ENCODE measurements around the gene YJEFN3. TPM values are rescaled to one million over a fixed set of nuclear protein-coding genes. Genes with fewer than 3 reads are reported as not detected.

Gene YJEFN3
- total RNA-seq, 1 experiment from 2014 or later = 1.9 TPM

GRCh38 chr19:19537075-19538048 is 8.7 kb downstream of the YJEFN3 start:
- H3K36me3 ChIP-seq = no peaks in the 10 kb centered on the region
- H3K27me3 ChIP-seq = no peaks in the 10 kb centered on the region
- no peaks in the 10 kb centered on the region for H3K9me3 ChIP-seq (replicated peaks)
- DNase-seq = no peak
- peaks cover 5% of the 10 kb centered on the region; the same call in 1 of the 2 replicates for H3K4me1 ChIP-seq
- no peak overlapping the region for H3K4me3 ChIP-seq
- no peak overlapping the region for H3K27ac ChIP-seq

GRCh38 chr19:19538061-19538784 is 9.5 kb downstream of the YJEFN3 start, which contains the start of gene CILP2:
CILP2 (plus strand) TSS chr19:19538265; CDS start chr19:19538350, 85 bp downstream.
- Histone ChIP-seq H3K4me3 (peak within 1 kb of the TSS; percentile 49), H3K4me1 (peaks cover 5% of the 10 kb centered on the region; the same call in 1 of the 2 replicates), H3K27ac (no peak within 1 kb of the TSS), H3K36me3 (no peaks in the 10 kb centered on the region), H3K9me3 (replicated peaks) (no peaks in the 10 kb centered on the region), H3K27me3 (no peaks in the 10 kb centered on the region)
- DNase-seq = peak; percentile 65 to 66

- H3K9me3 ChIP-seq (replicated peaks) = no peaks in the 10 kb centered on the region
- no peak overlapping the region for H3K27ac ChIP-seq
- H3K27me3 ChIP-seq = no peaks in the 10 kb centered on the region
- H3K4me1 ChIP-seq = peaks cover 5% of the 10 kb centered on the region; the same call in 1 of the 2 replicates
- DNase-seq = no peak
- H3K4me3 ChIP-seq = peak overlapping the region; percentile 49
- H3K36me3 ChIP-seq = no peaks in the 10 kb centered on the region
Measured at GRCh38 chr19:19538785-19539166, 10.1 kb downstream of the YJEFN3 start.

- no peak overlapping the region for H3K27ac ChIP-seq
Measured at GRCh38 chr19:19539698-19540063, 11.0 kb downstream of the YJEFN3 start.

GRCh38 chr19:19540064-19540714 is 11.5 kb downstream of the YJEFN3 start:
- Histone ChIP-seq H3K27ac (no peak overlapping the region), H3K4me3 (no peak overlapping the region), H3K4me1 (peaks cover 5% of the 10 kb centered on the region; the same call in 1 of the 2 replicates), H3K36me3 (no peaks in the 10 kb centered on the region), H3K9me3 (replicated peaks) (no peaks in the 10 kb centered on the region), H3K27me3 (no peaks in the 10 kb centered on the region)
- DNase-seq = no peak

More at GRCh38 chr19:19539698-19540063, 11.0 kb downstream of the YJEFN3 start:
- Histone ChIP-seq H3K36me3 (no peaks in the 10 kb centered on the region), H3K4me3 (no peak overlapping the region), H3K4me1 (peaks cover 5% of the 10 kb centered on the region; the same call in 1 of the 2 replicates), H3K27me3 (no peaks in the 10 kb centered on the region), H3K9me3 (replicated peaks) (no peaks in the 10 kb centered on the region)
- DNase-seq = no peak

- H3K4me3 ChIP-seq = no peak overlapping the region
Measured at GRCh38 chr19:19540715-19541515, 12.2 kb downstream of the YJEFN3 start.

GRCh38 chr19:19541616-19542015 is 12.9 kb downstream of the YJEFN3 start:
- H3K4me1 ChIP-seq = peaks cover 5% of the 10 kb centered on the region; the same call in 1 of the 2 replicates
- H3K9me3 ChIP-seq (replicated peaks) = no peaks in the 10 kb centered on the region
- H3K27ac ChIP-seq = no peak overlapping the region
- H3K27me3 ChIP-seq = no peaks in the 10 kb centered on the region
- H3K36me3 ChIP-seq = no peaks in the 10 kb centered on the region
- DNase-seq = no peak
- H3K4me3 ChIP-seq = no peak overlapping the region

More at GRCh38 chr19:19540715-19541515, 12.2 kb downstream of the YJEFN3 start:
- H3K9me3 ChIP-seq (replicated peaks) = no peaks in the 10 kb centered on the region
- H3K36me3 ChIP-seq = no peaks in the 10 kb centered on the region
- no peak overlapping the region for H3K27ac ChIP-seq
- DNase-seq = no peak
- H3K27me3 ChIP-seq = no peaks in the 10 kb centered on the region
- H3K4me1 ChIP-seq = peaks cover 5% of the 10 kb centered on the region; the same call in 1 of the 2 replicates

- Histone ChIP-seq H3K4me3 (no peak overlapping the region), H3K36me3 (no peaks in the 10 kb centered on the region), H3K4me1 (peaks cover 5% of the 10 kb centered on the region; the same call in 1 of the 2 replicates), H3K27ac (no peak overlapping the region), H3K9me3 (replicated peaks) (no peaks in the 10 kb centered on the region), H3K27me3 (no peaks in the 10 kb centered on the region)
- DNase-seq = no peak
Measured at GRCh38 chr19:19542507-19542906, 13.8 kb downstream of the YJEFN3 start.

- no peak for DNase-seq
- Histone ChIP-seq H3K4me1 (peaks cover 5% of the 10 kb centered on the region; the same call in 1 of the 2 replicates), H3K4me3 (no peak overlapping the region), H3K36me3 (no peaks in the 10 kb centered on the region), H3K9me3 (replicated peaks) (no peaks in the 10 kb centered on the region), H3K27ac (no peak overlapping the region), H3K27me3 (no peaks in the 10 kb centered on the region)
Measured at GRCh38 chr19:19543101-19543500, 14.4 kb downstream of the YJEFN3 start.

- DNase-seq = no peak
- Histone ChIP-seq H3K27me3 (no peaks in the 10 kb centered on the region), H3K9me3 (replicated peaks) (no peaks in the 10 kb centered on the region), H3K4me1 (peaks cover 2% of the 10 kb centered on the region; the same call in 1 of the 2 replicates), H3K4me3 (no peak overlapping the region), H3K36me3 (no peaks in the 10 kb centered on the region), H3K27ac (no peak overlapping the region)
Measured at GRCh38 chr19:19543640-19544039, 14.9 kb downstream of the YJEFN3 start.

- Histone ChIP-seq H3K27me3 (no peaks in the 10 kb centered on the region; the same call in 1 of the 2 replicates), H3K4me3 (no peak overlapping the region), H3K36me3 (no peaks in the 10 kb centered on the region), H3K9me3 (replicated peaks) (no peaks in the 10 kb centered on the region), H3K4me1 (no peaks in the 10 kb centered on the region), H3K27ac (no peak overlapping the region)
- no peak for DNase-seq
Measured at GRCh38 chr19:19544257-19544953, 15.7 kb downstream of the YJEFN3 start.

GRCh38 chr19:19544954-19545591 is 16.4 kb downstream of the YJEFN3 start:
- DNase-seq = no peak
- peaks cover 6% of the 10 kb centered on the region; the same call in 1 of the 2 replicates for H3K27me3 ChIP-seq
- H3K36me3 ChIP-seq = no peaks in the 10 kb centered on the region
- H3K9me3 ChIP-seq (replicated peaks) = no peaks in the 10 kb centered on the region
- no peak overlapping the region for H3K4me3 ChIP-seq
- no peaks in the 10 kb centered on the region for H3K4me1 ChIP-seq
- no peak overlapping the region for H3K27ac ChIP-seq

- Histone ChIP-seq H3K36me3 (no peaks in the 10 kb centered on the region), H3K27ac (no peak overlapping the region), H3K27me3 (peaks cover 8% of the 10 kb centered on the region; the same call in 1 of the 2 replicates), H3K4me3 (no peak overlapping the region), H3K9me3 (replicated peaks) (no peaks in the 10 kb centered on the region), H3K4me1 (no peaks in the 10 kb centered on the region)
- DNase-seq = no peak
Measured at GRCh38 chr19:19545707-19546106, 17.0 kb downstream of the YJEFN3 start.
